Neural progenitor cell (in vitro differentiated cells): ENCODE measurements around the gene KCNG3.

ENCODE experiments used
- CTCF ChIP-seq: fragments of 200-600 bp; sonication (generic); IDR thresholded peaks from 2 replicates; pipeline ENCODE4 v1.5.1; 2017; ENCODE audit warnings: antibody characterized with exemption, mild to moderate bottlenecking
- EZH2 ChIP-seq: fragments of 200-600 bp; sonication (generic); IDR thresholded peaks from 2 replicates; pipeline ENCODE4 v1.6.1; 2017; ENCODE audit warnings: antibody characterized with exemption, mild to moderate bottlenecking, moderate library complexity
- EZH2phosphoT487 ChIP-seq: fragments of 200-600 bp; sonication (generic); IDR thresholded peaks from 2 replicates; pipeline ENCODE4 v1.6.1; 2017; ENCODE audit warnings: antibody characterized with exemption

- TF ChIP-seq CTCF (no peak), EZH2 (no peak), EZH2phosphoT487 (no peak)
Observed at GRCh38 chr2:42448163-42448562, 45.6 kb downstream of the KCNG3 start.
